Measurements from ENCODE around the gene DLG2.

DLG2 gene

DNA sequence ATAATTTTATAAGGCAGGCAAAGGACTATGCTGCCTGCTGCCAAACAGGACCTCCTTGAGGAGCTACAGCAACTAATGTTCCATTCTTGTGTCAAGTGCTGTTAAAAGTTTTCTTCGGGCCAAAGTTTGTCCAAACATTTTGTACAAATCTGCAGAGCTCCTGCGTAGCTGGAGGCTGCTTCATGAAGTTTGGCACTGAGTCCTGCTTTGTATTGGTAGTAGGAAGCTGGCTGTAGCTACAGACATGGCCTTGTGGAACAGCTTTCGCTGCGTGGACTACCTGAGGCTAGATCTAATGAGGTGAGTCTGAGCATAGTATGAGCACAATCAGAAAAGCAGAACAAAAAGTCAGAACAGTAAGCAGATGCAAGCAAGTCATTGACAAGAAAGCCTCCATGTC is 528.1 kb downstream of the DLG2 start:
- POLR2A ChIA-PET = no interaction called here
- TF ChIP-seq, protein P1, sequence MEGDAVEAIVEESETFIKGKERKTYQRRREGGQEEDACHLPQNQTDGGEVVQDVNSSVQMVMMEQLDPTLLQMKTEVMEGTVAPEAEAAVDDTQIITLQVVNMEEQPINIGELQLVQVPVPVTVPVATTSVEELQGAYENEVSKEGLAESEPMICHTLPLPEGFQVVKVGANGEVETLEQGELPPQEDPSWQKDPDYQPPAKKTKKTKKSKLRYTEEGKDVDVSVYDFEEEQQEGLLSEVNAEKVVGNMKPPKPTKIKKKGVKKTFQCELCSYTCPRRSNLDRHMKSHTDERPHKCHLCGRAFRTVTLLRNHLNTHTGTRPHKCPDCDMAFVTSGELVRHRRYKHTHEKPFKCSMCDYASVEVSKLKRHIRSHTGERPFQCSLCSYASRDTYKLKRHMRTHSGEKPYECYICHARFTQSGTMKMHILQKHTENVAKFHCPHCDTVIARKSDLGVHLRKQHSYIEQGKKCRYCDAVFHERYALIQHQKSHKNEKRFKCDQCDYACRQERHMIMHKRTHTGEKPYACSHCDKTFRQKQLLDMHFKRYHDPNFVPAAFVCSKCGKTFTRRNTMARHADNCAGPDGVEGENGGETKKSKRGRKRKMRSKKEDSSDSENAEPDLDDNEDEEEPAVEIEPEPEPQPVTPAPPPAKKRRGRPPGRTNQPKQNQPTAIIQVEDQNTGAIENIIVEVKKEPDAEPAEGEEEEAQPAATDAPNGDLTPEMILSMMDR (IDR thresholded peaks at IDR 0.05; ENCODE audit: insufficient read depth, low read length, missing control alignments) = no peak
- DNase-seq (ENCODE audit: low read depth, low spot score) = no peak
- no peak overlapping the region for H3K4me3 ChIP-seq (ENCODE audit: low read depth, low read length)
- CTCF ChIA-PET = interaction anchor here (1.5 kb wide), 1 partner anchor 10 kb away, joined by 7 read pairs; no protein-coding TSS in a partner anchor

DNA sequence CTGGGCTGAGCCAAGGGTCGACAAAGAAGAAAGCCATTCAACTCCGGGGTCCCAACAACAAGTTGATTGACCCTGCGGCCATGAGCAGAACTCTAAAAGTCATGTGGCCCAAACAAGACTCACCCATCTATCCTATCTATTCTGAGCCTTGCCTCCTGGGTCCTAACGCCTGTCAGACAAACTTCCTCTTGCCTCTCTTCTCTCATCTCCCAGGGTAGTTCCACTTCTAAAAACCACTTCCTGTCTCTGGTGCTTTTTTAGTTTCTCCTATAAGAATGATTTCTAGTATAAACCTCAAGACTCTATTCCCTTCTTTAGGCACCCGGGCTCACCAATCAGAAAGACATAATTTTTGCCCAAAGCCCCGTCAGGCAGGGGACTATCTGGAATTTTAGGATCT is 530.2 kb downstream of the DLG2 start:
- no peak for DNase-seq (ENCODE audit: low read depth, low spot score)
- ChIA-PET CTCF (no interaction called here), POLR2A (no interaction called here)
- TF ChIP-seq, protein P1 (IDR thresholded peaks at IDR 0.05; ENCODE audit: insufficient read depth, low read length, missing control alignments) = no peak
- H3K4me3 ChIP-seq (ENCODE audit: low read depth, low read length) = no peak overlapping the region

DNA sequence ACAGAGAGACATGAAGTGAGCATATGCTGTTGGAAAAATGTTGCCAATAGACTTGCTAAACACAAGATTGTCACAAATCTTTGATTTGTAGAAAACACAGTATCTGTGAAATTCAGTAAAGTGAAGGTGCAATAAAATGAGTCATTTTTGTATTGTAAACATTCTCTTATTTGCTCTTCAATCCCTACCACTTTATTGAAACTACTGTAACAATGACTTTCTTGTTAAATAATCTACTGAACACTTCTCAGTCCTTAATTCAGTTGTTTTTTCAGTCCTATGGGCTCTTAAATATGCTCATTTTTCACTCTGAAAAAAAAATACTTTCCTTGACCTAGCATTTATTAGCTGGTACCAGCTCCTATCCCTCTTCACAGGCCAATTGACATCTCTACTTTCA is 531.9 kb downstream of the DLG2 start:
- ChIA-PET CTCF (no interaction called here), POLR2A (no interaction called here)
- TF ChIP-seq, protein P1 (IDR thresholded peaks at IDR 0.05; ENCODE audit: insufficient read depth, low read length, missing control alignments) = no peak
- H3K4me3 ChIP-seq (ENCODE audit: low read depth, low read length) = no peak overlapping the region
- DNase-seq (ENCODE audit: low read depth, low spot score) = no peak

DNA sequence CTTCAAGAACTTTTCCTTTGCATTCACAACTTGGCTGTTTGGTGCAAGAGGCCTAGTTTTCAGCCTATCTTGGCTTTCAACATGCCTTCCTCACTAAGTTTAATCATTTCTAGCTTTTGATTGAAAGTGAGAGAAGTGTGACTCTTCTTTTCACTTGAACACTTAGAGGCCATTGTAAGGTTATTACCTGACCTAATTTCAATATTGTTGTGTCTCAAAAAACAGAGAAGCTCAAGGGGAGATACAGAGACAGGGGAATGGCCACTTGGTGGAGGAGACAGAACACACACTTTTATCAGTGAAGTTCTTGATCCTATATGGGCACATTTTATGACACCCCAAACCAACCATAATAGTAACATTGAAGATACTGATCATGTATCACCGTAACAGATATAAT is 532.3 kb downstream of the DLG2 start:
- TF ChIP-seq, protein P1 (IDR thresholded peaks at IDR 0.05; ENCODE audit: insufficient read depth, low read length, missing control alignments) = no peak
- CTCF ChIA-PET = no interaction called here
- POLR2A ChIA-PET = no interaction called here
- no peak for DNase-seq (ENCODE audit: low read depth, low spot score)
- H3K4me3 ChIP-seq (ENCODE audit: low read depth, low read length) = no peak overlapping the region

DNA sequence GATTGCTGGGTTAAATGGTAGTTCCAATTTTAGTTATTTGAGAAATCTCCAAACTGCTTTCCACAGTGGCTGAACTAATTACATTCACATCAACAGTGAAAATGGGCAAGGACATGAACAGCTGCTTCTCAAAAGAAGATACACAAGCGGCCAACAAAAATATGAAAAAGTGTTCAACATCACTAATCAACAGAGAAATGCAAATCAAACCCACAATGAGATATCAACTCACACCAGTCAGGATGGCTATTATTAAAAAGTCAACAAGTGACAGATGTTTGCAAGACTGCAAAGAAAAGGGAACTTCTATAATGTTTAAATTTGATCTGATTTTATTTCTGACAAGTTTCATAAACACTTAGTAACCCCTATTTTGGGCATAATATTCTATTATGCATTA is 537.5 kb downstream of the DLG2 start:
- TF ChIP-seq, protein P1 (IDR thresholded peaks at IDR 0.05; ENCODE audit: insufficient read depth, low read length, missing control alignments) = no peak
- CTCF ChIA-PET = interaction anchor here (2.3 kb wide), 1 partner anchor 10 kb away, joined by 7 read pairs; no protein-coding TSS in a partner anchor
- POLR2A ChIA-PET = no interaction called here
- H3K4me3 ChIP-seq (ENCODE audit: low read depth, low read length) = no peak overlapping the region
- DNase-seq (ENCODE audit: low read depth, low spot score) = no peak

DNA sequence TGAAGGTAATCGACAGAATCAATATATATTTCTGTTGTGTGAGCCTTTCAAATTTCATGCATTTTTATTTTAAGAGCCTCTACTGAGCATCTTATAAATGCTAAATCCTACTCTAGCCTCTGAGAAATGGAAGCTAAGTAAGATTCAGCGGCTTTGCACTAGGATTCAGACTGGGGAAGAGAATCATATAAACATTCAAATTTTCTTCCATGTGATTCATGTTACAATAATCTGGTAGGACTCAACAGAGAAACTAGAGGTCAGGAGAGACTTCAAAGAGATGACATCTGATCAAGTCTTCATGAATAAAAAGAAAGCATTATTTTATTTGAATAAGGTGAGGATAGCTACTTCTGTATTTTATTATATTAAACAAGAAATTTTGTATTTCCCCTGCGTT is 538.9 kb downstream of the DLG2 start:
- TF ChIP-seq, protein P1 (IDR thresholded peaks at IDR 0.05; ENCODE audit: insufficient read depth, low read length, missing control alignments) = no peak
- POLR2A ChIA-PET = interaction anchor here (0.9 kb wide), 1 partner anchor 9 kb away, joined by 3 read pairs; no protein-coding TSS in a partner anchor
- DNase-seq (ENCODE audit: low read depth, low spot score) = no peak
- CTCF ChIA-PET = interaction anchor here (0.7 to 2.3 kb wide), 2 partner anchors 11 to 13 kb away, joined by 3 to 7 read pairs; no protein-coding TSS in a partner anchor
- H3K4me3 ChIP-seq (ENCODE audit: low read depth, low read length) = no peak overlapping the region
